Stimulated activated CD4-positive, alpha-beta T cell treated with anti-CD3 and anti-CD28 coated beads, Interleukin-12 subunit alpha, Interleukin-12 subunit beta, amount 100 ng/mL, for 48 hours (primary cell): ENCODE data around the gene MAML3.

Experiments used
- DNase-seq, 3 donors: peaks; one replicate each; pipeline ENCODE4 v3.0.0-alpha.2; 2020; ENCODE audit warnings: low read depth in 2 of 3, low spot score in 1 of 3

The MAML3 gene

DNA sequence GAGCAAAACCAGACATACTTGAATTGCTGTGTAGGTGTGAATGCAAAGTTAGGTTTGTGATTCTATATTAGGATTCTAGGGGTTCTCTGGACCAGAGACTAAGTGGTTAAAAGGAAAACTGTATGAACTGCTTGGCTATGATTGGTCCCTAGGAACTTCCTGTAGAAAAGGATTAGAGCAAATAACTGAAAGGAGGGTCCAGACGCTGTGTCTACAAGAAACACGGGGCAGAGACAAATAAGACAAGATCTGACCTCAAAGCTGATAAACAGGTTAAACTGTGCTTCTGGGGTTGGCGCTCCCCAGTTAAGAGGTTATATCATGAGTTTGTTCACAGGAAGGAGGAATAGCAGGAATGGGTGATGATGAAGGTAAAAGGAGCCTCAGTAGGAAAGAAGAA, 304.8 kb downstream of the MAML3 start:
- DNase-seq, result no peak

DNA sequence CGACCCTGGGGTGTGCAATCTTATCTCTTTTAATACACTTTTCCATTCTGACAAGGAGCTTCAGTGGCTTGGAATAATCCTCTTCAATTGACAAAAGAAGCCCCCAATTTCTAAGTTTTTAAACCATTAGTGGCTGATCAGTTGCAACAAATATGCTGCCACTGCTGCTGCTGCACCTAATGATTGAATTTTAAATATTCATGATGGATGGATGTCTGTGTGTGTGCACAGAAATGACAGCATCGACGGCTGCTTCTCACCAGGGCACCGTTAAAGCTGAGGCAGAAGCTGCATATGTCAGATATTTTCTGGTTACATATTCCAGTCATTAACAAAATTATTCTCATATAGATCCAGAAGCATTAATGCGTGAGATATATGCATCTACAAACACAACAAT, 306.0 kb downstream of the MAML3 start:
- no peak for DNase-seq

- no peak for DNase-seq
These were observed 306.4 kb downstream of the MAML3 start for GRCh38 chr4:139847602-139848001.

- no peak for DNase-seq
These were observed 307.2 kb downstream of the MAML3 start for GRCh38 chr4:139846766-139847165.

GRCh38 chr4:139845453-139846093, 308.4 kb downstream of the MAML3 start:
- no peak for DNase-seq

DNA sequence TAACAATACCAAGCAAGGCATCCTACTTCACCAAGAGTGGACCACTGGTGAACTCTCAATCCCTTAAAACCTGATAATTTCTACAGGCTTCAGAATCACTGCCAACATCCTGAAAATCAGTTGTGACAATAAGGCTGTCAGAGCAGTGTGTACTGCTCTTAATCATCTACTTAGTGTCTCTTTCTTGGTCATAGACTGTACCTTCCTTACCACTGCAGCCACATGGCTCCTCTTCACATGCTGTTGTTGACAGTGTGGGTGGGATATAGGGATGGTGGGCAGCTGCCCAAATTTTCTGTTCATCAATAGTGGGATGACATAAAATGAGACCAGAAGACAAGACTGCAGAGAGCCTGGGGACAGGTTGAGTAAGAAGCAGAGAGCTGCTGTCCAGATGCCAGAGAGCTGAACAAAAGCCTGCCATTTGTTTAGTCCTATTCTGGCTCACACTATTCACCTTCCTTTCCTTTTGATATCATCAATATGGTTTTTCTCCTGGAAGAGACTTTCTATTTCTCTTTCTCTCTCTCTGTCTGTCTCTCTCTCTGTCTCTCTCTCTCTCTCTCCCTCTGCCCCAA, 309.4 kb downstream of the MAML3 start:
- no peak for DNase-seq

DNA sequence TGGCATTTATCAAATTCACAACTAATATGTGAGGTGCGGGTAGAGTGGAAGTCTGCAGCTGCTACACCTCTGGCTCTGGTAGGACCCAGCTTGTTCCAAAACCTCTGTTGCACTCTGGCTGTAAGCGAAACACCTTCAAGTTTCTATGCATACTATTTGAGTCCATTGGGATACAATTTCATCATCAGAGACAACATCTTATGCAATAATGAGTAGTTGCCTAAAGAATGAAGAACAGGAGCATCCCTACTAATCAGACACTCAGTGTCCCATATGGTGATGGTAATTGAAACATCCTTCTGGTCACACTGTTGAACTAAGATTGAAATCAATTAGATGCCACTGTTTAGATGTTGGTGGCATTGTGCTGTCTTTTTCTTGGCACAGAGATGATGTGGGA, 309.9 kb downstream of the MAML3 start:
- no peak for DNase-seq

- DNase-seq, result no peak
These were observed 310.3 kb downstream of the MAML3 start for GRCh38 chr4:139843641-139844040.

DNA sequence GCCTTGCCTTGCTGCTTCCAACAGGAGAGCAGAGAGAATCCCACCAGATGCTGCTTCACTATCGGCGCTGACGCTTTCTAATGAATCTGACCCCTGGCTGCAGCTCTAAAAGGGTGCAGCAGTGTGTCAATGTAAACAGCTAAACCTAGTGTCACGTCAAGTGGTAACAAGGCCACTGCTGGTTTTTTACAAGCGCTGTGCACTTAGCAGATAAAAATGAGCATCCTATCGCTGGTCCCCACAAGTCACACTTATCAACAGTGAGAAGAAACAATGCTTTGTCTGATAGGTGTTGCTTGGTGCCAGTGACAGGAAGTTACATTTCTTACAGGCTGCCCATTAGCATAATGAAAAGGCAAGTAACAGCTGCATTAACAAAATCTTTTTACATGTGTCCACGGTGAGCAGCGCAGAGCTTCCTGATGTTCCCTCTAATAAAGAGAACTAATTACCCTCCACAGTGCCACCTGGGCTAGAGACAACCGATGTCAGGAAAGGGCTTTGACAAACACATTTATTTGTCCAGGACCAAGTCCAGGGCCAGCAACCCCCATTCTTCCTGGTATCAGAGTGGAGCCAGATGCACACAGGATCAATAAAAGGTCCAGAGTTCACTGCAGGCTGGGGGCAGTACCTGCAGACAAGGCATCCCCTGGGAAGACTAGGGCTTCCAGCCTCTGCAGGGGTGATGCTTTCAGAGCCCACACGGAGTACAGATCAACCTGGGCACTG, 312.4 kb downstream of the MAML3 start:
- DNase-seq, result no peak

DNA sequence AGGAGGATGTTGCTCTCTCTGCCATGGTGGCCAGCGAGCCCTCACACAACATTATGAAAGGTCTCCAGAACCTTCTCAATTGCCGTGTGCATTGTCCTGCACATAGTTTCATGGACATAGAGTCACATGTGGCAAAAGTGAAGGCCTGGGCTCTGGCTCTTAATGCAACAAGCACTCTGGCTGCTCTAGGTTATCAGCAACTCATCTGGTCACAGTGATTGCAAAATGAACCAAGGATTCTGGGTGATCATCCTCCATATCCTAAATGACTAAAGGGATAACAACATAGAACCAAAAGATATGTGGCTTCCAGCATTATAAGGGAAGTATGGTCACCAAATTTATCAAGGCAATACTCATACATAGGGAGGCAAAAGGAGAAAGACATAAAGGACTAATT, 313.2 kb downstream of the MAML3 start:
- DNase-seq, result no peak

DNA sequence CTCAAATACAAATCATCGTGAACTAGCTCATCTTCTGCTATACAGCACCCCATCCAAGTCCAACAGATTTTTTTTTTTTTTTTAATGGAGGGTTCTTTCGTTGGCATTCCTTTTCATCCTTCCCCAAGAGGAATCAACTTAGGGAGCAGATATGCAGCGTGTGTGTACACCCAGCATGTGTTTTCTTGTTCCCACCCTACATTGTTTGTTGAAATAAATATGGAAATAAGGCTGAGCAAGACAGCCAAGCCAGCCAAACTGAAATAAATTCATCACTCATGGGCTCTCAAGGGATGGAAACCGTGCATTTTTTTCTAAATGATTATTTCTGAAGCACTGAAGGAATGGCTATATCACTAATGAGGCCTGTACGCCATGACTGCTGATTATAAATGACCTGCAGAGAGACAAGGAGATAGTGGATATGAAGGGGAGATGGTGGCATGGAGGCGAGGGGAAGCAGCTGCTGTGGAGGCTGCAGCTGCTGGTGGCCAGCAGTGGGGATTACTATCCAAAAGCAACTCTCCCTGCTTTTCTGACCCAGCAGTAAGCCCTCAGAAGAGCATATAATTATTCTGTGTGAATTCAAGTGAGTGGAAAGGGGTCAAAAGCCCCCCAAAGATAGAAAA, 314.5 kb downstream of the MAML3 start:
- DNase-seq, result no peak

GRCh38 chr4:139838811-139839210, 315.2 kb downstream of the MAML3 start:
- no peak for DNase-seq

GRCh38 chr4:139834981-139835391, 319.0 kb downstream of the MAML3 start:
- DNase-seq, result no peak

DNA sequence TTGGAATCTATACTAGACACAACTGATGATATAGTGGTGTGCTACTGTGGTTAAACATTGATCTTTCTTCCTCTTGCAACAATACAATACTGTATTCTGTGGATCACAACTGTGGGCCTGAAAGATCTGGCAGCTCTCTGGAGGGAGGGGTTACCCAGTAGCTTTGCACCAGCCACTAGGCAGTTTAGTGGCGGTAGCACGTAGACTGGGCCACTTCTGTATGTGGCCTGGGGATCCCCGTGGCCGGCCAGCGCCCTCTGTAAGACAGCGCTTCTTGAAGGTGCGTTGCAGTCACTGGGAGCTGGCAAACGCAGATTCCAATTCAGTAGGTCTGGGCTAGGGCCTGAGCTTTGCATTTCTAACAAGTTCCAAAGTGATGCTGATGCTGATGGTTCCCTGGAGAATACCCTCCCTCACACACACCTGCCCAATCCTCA, 319.7 kb downstream of the MAML3 start:
- DNase-seq, result no peak

- DNase-seq, result no peak
These were observed 320.7 kb downstream of the MAML3 start for GRCh38 chr4:139833151-139833910.

DNA sequence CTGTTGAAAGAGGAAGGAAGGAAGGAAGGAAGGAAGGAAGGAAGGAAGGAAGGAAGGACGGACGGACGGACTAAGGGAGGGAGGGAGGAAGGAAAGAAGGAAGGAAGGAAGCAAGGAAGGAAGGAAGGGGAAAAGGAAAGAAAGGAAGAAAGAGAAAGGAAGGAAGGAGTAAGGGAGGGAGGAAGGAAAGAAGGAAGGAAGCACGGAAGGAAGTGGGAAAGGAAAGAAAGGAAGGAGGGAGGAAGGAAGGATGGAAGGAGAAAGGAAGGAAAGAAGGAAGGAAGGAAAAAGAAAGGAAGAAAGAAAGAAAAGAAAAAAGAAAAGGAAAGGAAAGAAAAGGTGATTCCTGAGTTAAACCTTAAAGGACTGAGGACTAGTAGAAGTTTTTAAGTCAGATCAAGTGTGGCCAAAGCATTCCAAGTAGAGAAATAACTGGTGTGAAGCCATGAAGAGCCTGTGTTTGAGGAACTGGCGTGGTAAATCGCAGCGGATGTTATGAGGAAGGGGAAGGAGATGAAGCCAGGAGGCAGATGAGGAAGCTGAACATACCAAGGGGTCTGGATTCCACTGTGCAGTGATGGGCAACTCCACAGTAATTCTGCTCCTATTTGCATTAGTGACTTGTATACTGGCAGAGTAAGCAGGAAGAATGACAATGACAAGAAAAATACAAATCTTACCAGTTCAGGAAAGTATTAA, 324.9 kb downstream of the MAML3 start:
- DNase-seq, result no peak

GRCh38 chr4:139826426-139826825, 327.6 kb downstream of the MAML3 start:
- no peak for DNase-seq

- no peak for DNase-seq
These were observed 328.4 kb downstream of the MAML3 start for GRCh38 chr4:139825523-139826014.

DNA sequence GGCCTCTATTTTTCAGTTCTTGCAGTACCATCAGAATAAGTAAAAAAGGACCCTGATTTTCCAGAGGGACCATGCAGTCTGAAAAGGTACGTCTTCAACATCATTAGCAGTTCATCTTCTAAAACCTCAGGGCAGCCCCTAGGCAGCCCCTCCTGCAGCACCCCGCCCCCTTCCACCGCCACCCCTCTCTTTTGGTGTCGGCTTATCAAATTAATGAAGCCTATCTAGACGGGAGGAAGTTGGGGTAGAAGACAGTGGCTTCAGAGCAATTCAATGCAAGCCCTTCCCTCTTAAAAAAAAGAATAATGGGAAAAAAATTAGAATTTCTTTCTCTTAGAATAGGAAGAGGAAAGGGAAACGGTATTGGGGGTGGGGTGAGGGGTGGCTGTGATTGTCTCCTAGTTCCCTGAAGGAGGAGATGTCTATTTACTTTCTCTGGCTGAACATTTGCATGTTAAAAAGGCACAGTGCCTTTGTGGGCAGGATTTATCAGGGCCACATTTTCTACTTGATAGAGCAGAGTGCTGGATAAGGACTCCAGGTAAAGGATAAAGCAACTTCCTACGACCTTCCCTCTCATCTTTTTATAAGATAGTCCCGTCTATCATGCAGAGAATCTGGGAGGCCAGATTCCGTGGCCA, 329.0 kb downstream of the MAML3 start:
- no peak for DNase-seq

DNA sequence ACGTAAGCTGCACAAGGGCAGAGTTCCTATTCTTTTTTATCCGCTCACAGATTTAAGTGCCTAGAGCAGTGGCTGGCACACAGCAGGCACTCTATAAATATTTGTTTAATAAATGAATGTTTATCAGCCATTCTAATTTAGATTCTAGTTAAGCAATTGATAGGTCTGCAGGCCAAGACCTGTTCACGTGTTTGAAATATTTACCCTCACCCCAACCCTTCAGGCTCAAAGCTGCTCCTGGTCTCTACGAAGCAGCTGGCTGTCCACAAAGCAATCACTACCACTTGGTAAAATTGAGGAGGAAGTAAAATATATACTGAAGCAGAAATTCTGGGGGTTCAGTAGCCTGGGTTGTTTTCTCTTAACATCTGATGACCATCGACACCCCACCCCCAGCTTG, 330.2 kb downstream of the MAML3 start:
- no peak for DNase-seq
